ENCODE results near the gene ANXA11.

DNA sequence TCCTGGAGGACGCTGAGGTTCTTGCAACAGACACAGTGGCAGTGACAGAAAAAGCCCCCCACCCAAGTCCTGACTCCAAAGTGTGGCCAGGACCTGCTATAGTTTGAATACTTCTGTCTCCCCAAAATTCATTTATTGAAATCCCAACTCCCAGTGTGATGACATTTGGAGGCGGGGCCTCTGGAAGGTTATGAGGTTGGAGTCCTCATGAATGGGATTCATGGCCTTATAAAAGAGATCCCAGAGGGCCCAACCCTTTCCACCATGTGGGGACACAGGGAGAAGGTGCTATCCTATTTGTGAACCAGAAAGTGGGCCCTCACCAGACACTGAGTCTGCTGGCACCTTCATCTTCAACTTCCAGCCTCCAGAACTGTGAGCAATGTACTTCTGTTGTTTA is 18.3 kb downstream of the ANXA11 start:
- TF ChIP-seq POLR2AphosphoS5 (IDR thresholded peaks at IDR 0.05) (no peak), CTCF (IDR thresholded peaks at IDR 0.05) (no peak), POLR2A (IDR thresholded peaks at IDR 0.05) (no peak)

All from breast epithelium (tissue), 3 donors.